A549 (cell line): ENCODE results near the gene CTLA4.

Experiments
- CTCF ChIP-seq: fragments of >200 bp; sonication (Bioruptor Twin); formaldehyde crosslinking; IDR thresholded peaks from 3 replicates; pipeline ENCODE4 v1.5.1; 2016
- HMGXB4 ChIP-seq: fragments of 250-450 bp; sonication (Bioruptor Pico); IDR thresholded peaks from 2 replicates; pipeline ENCODE4 v1.5.0; 2021; ENCODE audit warnings: mild to moderate bottlenecking, moderate library complexity, borderline replicate concordance
- MAX ChIP-seq: IDR thresholded peaks from 2 replicates; pipeline ENCODE4 v1.6.1; 2012
- MYC ChIP-seq: IDR thresholded peaks from 2 replicates; pipeline ENCODE4 v1.6.1; 2012; ENCODE audit warnings: mild to moderate bottlenecking, inconsistent platforms, low read length, improper control_type of control experiment, borderline replicate concordance
- POLR2A ChIP-seq: IDR thresholded peaks from 2 replicates; pipeline ENCODE4 v1.6.1; 2012; ENCODE audit warnings: mild to moderate bottlenecking, low read length
- REST ChIP-seq: fragments of 200-600 bp; sonication (generic); IDR thresholded peaks from 2 replicates; pipeline ENCODE4 v1.6.1; 2016; ENCODE audit warnings: antibody characterized with exemption, mild to moderate bottlenecking, moderate library complexity

GRCh38 chr2:203830304-203831055 is 37.1 kb upstream of the CTLA4 start:
- TF ChIP-seq REST (no peak), CTCF (no peak), MYC (no peak), MAX (no peak), HMGXB4 (no peak), POLR2A (no peak)
